Naive B cell (primary cell): ENCODE results near the gene NSUN2. TPM values are rescaled to one million over a fixed set of nuclear protein-coding genes. Genes with fewer than 3 reads are reported as not detected.

ENCODE experiments used
- ATAC-seq, 2 donors: fragments of 150-1000 bp; cut with Tn5 transposase; 2 replicates each; pipeline ENCODE4 v1.10.0; 2021; ENCODE audit warnings: low read depth in 2 of 2, mild to moderate bottlenecking in 2 of 2, moderate library complexity in 2 of 2
- DNase-seq: peaks from one replicate; pipeline ENCODE4 v3.0.0; 2022
- H3K27ac Mint-ChIP-seq, 6 donors: one replicate each; pipeline ENCODE4 v1.8.0; 2020 to 2022; ENCODE audit warnings: mild to moderate bottlenecking in 6 of 6, mixed read lengths in 6 of 6, moderate library complexity in 5 of 6, inconsistent platforms in 2 of 6
- H3K27me3 Mint-ChIP-seq, 3 donors: one replicate each; pipeline ENCODE4 v1.8.0; 2021 to 2022; ENCODE audit warnings: mixed read lengths in 3 of 3, mild to moderate bottlenecking in 1 of 3
- H3K36me3 Mint-ChIP-seq, 2 donors: one replicate each; pipeline ENCODE4 v1.8.0; 2020 to 2022; ENCODE audit warnings: mixed read lengths in 2 of 2, inconsistent platforms in 1 of 2, mild to moderate bottlenecking in 1 of 2
- H3K4me1 Mint-ChIP-seq, 3 donors: one replicate each; pipeline ENCODE4 v1.8.0; 2020 to 2022; ENCODE audit warnings: mixed read lengths in 3 of 3, inconsistent platforms in 1 of 3, mild to moderate bottlenecking in 1 of 3, moderate library complexity in 1 of 3
- H3K4me3 Mint-ChIP-seq, 8 donors: one replicate each; pipeline ENCODE4 v1.8.0; 2020 to 2022; ENCODE audit warnings: mild to moderate bottlenecking in 8 of 8, mixed read lengths in 8 of 8, moderate library complexity in 8 of 8, inconsistent platforms in 2 of 8
- H3K9me3 Mint-ChIP-seq, 7 donors: one replicate each; pipeline ENCODE4 v1.8.0; 2020 to 2022; ENCODE audit warnings: mixed read lengths in 7 of 7, mild to moderate bottlenecking in 5 of 7, inconsistent platforms in 2 of 7, moderate library complexity in 1 of 7
- polyA plus RNA-seq, 6 donors: library from polyadenylated mRNA; unstranded; fragments of 300-500 nt; fragmentation: Illumina TruSeq; gene quantifications; one replicate each; pipeline ENCODE4 v1.2.3, GENCODE V29; 2021; ENCODE audit warnings: low read depth in 6 of 6

Gene NSUN2
- polyA plus RNA-seq, 6 donors from 2014 or later, result 35.2 to 56.0 (median 46.0) TPM

GRCh38 chr5:6637022-6637421 is 4.2 kb upstream of the NSUN2 start:
- Mint-ChIP-seq H3K4me3 (peak overlapping the region in 2 of 8 donors; percentile 18 to 56), H3K27ac (no peak overlapping the region), H3K27me3 (no peaks in the 10 kb centered on the region), H3K9me3 (no peaks in the 10 kb centered on the region), H3K4me1 (peaks cover 15 to 18% (median 17%) of the 10 kb centered on the region in 3 donors), H3K36me3 (no peaks in the 10 kb centered on the region)
- ATAC-seq (no peak), DNase-seq (no peak)

- peak overlapping the region in 2 of 6 donors; percentile 37 to 77 for H3K27ac Mint-ChIP-seq
- peak overlapping the region in 1 of 8 donors; percentile 45 for H3K4me3 Mint-ChIP-seq
Observed at GRCh38 chr5:6636293-6636692, 3.4 kb upstream of the NSUN2 start.

GRCh38 chr5:6634788-6635430 is 2.1 kb upstream of the NSUN2 start:
- no peak for ATAC-seq
- no peak for DNase-seq
- no peaks in the 10 kb centered on the region for H3K9me3 Mint-ChIP-seq
- H3K27ac Mint-ChIP-seq, result peak overlapping the region in 1 of 6 donors; percentile 99
- H3K36me3 Mint-ChIP-seq, result peaks cover under 1 to 2% of the 10 kb centered on the region in 2 donors
- H3K27me3 Mint-ChIP-seq, result no peaks in the 10 kb centered on the region
- peak overlapping the region in 6 of 8 donors; percentile 41 to 98 (median 90) for H3K4me3 Mint-ChIP-seq
- H3K4me1 Mint-ChIP-seq, result peaks cover 30 to 38% (median 34%) of the 10 kb centered on the region in 3 donors

More at GRCh38 chr5:6636293-6636692, 3.4 kb upstream of the NSUN2 start:
- Mint-ChIP-seq H3K4me1 (peaks cover 20 to 25% (median 21%) of the 10 kb centered on the region in 3 donors), H3K27me3 (no peaks in the 10 kb centered on the region), H3K9me3 (no peaks in the 10 kb centered on the region), H3K36me3 (no peaks in the 10 kb centered on the region)
- DNase-seq, result no peak
- ATAC-seq, result no peak

GRCh38 chr5:6634306-6634705 is 1.5 kb upstream of the NSUN2 start:
- H3K27me3 Mint-ChIP-seq, result no peaks in the 10 kb centered on the region
- H3K4me1 Mint-ChIP-seq, result peaks cover 36 to 44% (median 40%) of the 10 kb centered on the region in 3 donors
- DNase-seq (peak; percentile 12), ATAC-seq (no peak)
- peak overlapping the region in 4 of 6 donors; percentile 38 to 99 (median 89) for H3K27ac Mint-ChIP-seq
- H3K4me3 Mint-ChIP-seq, result peak overlapping the region; percentile 85 to 98 (median 94)
- H3K9me3 Mint-ChIP-seq, result no peaks in the 10 kb centered on the region
- peaks cover 6 to 7% of the 10 kb centered on the region in 2 donors for H3K36me3 Mint-ChIP-seq

- H3K36me3 Mint-ChIP-seq, result peaks cover 6 to 8% of the 10 kb centered on the region in 2 donors
- peaks cover 38 to 44% (median 43%) of the 10 kb centered on the region in 3 donors for H3K4me1 Mint-ChIP-seq
- H3K27me3 Mint-ChIP-seq, result no peaks in the 10 kb centered on the region
- H3K9me3 Mint-ChIP-seq, result no peaks in the 10 kb centered on the region
- DNase-seq (peak; percentile 9), ATAC-seq (peak; percentile 39 to 47)
- peak overlapping the region; percentile 38 to 99 (median 91) for H3K27ac Mint-ChIP-seq
- peak overlapping the region; percentile 92 to 98 (median 96) for H3K4me3 Mint-ChIP-seq
Observed at GRCh38 chr5:6633469-6634245, 813 bp upstream of the NSUN2 start.

- Mint-ChIP-seq H3K27ac (peak overlapping the region; percentile 99 to 100 (median 99)), H3K27me3 (no peaks in the 10 kb centered on the region), H3K9me3 (no peaks in the 10 kb centered on the region), H3K36me3 (peaks cover 6 to 8% of the 10 kb centered on the region in 2 donors), H3K4me3 (peak overlapping the region; percentile 92 to 98 (median 96)), H3K4me1 (peaks cover 35 to 53% (median 43%) of the 10 kb centered on the region in 3 donors)
- ATAC-seq (peak; percentile 20 to 21), DNase-seq (no peak)
Observed at GRCh38 chr5:6632324-6632887, 438 bp downstream of the NSUN2 start.

- ATAC-seq, result no peak
- Mint-ChIP-seq H3K36me3 (peaks cover 6 to 8% of the 10 kb centered on the region in 2 donors), H3K27me3 (no peaks in the 10 kb centered on the region), H3K27ac (peak overlapping the region; percentile 44 to 99 (median 84)), H3K4me3 (peak overlapping the region; percentile 49 to 98 (median 93)), H3K4me1 (peaks cover 34 to 55% (median 43%) of the 10 kb centered on the region in 3 donors), H3K9me3 (no peaks in the 10 kb centered on the region)
- DNase-seq, result no peak
Observed at GRCh38 chr5:6631441-6631840, 1.4 kb downstream of the NSUN2 start.

- ATAC-seq (no peak), DNase-seq (no peak)
- no peaks in the 10 kb centered on the region for H3K27me3 Mint-ChIP-seq
- peak overlapping the region in 2 of 6 donors; percentile 73 to 81 for H3K27ac Mint-ChIP-seq
- H3K36me3 Mint-ChIP-seq, result peaks cover 41 to 42% of the 10 kb centered on the region in 2 donors
- H3K9me3 Mint-ChIP-seq, result peaks cover 2 to 18% (median 11%) of the 10 kb centered on the region in 7 donors
- no peak overlapping the region for H3K4me3 Mint-ChIP-seq
- H3K4me1 Mint-ChIP-seq, result peaks cover 28 to 43% (median 29%) of the 10 kb centered on the region in 3 donors
Observed at GRCh38 chr5:6626508-6626907, 6.3 kb downstream of the NSUN2 start.

- no peaks in the 10 kb centered on the region for H3K27me3 Mint-ChIP-seq
- H3K9me3 Mint-ChIP-seq, result peaks cover 2 to 18% (median 11%) of the 10 kb centered on the region in 7 donors
- peak overlapping the region in 1 of 6 donors; percentile 8 for H3K27ac Mint-ChIP-seq
- ATAC-seq (no peak), DNase-seq (no peak)
- peaks cover 5 to 22% (median 9%) of the 10 kb centered on the region in 3 donors for H3K4me1 Mint-ChIP-seq
- H3K36me3 Mint-ChIP-seq, result peaks cover 43 to 51% of the 10 kb centered on the region in 2 donors
- H3K4me3 Mint-ChIP-seq, result no peak overlapping the region
Observed at GRCh38 chr5:6623941-6624340, 8.9 kb downstream of the NSUN2 start.

GRCh38 chr5:6623228-6623627 is 9.6 kb downstream of the NSUN2 start:
- Mint-ChIP-seq H3K36me3 (peaks cover 46 to 57% of the 10 kb centered on the region in 2 donors), H3K27ac (peak overlapping the region in 1 of 6 donors; percentile 67)
- DNase-seq, result no peak

GRCh38 chr5:6616632-6617031 is 16.2 kb downstream of the NSUN2 start:
- ATAC-seq, result no peak
- no peak overlapping the region for H3K4me3 Mint-ChIP-seq
- no peaks in the 10 kb centered on the region for H3K27me3 Mint-ChIP-seq
- no peak overlapping the region for H3K27ac Mint-ChIP-seq
- peaks cover 39 to 54% of the 10 kb centered on the region in 2 donors for H3K36me3 Mint-ChIP-seq
- DNase-seq, result no peak
- no peaks in the 10 kb centered on the region for H3K9me3 Mint-ChIP-seq
- peaks cover 4 to 16% (median 11%) of the 10 kb centered on the region in 3 donors for H3K4me1 Mint-ChIP-seq

More at GRCh38 chr5:6623228-6623627, 9.6 kb downstream of the NSUN2 start:
- Mint-ChIP-seq H3K4me3 (no peak overlapping the region), H3K4me1 (peaks cover 5 to 19% (median 9%) of the 10 kb centered on the region in 3 donors), H3K9me3 (peaks cover 2 to 18% (median 11%) of the 10 kb centered on the region in 7 donors), H3K27me3 (no peaks in the 10 kb centered on the region)
- no peak for ATAC-seq

GRCh38 chr5:6615034-6615815 is 17.6 kb downstream of the NSUN2 start:
- H3K4me3 Mint-ChIP-seq, result no peak overlapping the region
- peaks cover 31 to 53% of the 10 kb centered on the region in 2 donors for H3K36me3 Mint-ChIP-seq
- H3K27ac Mint-ChIP-seq, result no peak overlapping the region
- no peaks in the 10 kb centered on the region for H3K9me3 Mint-ChIP-seq
- H3K27me3 Mint-ChIP-seq, result no peaks in the 10 kb centered on the region
- ATAC-seq (no peak), DNase-seq (no peak)
- peaks cover 4 to 21% (median 14%) of the 10 kb centered on the region in 3 donors for H3K4me1 Mint-ChIP-seq
